HepG2 (cell line): ENCODE results near the gene TNKS1BP1. TPM values are rescaled to one million over a fixed set of nuclear protein-coding genes. Genes with fewer than 3 reads are reported as not detected.

Source experiments
- ATAC-seq: fragments of 200-7000 bp; cut with Tn5 transposase; 3 replicates; pipeline ENCODE4 v1.9.1; 2020; ENCODE audit warnings: mild to moderate bottlenecking, moderate library complexity
- BruUV-seq: library from RNA; stranded (reverse); fragments of 400-500 nt; replicated peaks from 2 replicates; lab custom pipeline; 2021; lab: Mats Ljungman, UMichigan
- CTCF ChIA-PET: fragments of 300-600 bp; formaldehyde crosslinking; extraction: SDS; loops from one replicate; lab custom pipeline; 2021; ENCODE audit warnings: low total read pairs, inconsistent platforms, low intra/inter-chr PET ratio; lab: Yijun Ruan, JAX
- POLR2A ChIA-PET: fragments of 350-600 bp; sonication (Branson Sonifier 250); formaldehyde crosslinking; loops from one replicate; lab custom pipeline; 2020; ENCODE audit warnings: antibody characterized with exemption, inconsistent platforms; lab: Yijun Ruan, JAX
- DNase-seq: peaks from one replicate; pipeline ENCODE4 v3.0.0-alpha.2; 2015; ENCODE audit warnings: low spot score
- FAIRE-seq: peaks from 3 replicates; lab custom pipeline; 2011; peaks lifted over from hg19 to GRCh38; lab: Jason Lieb, UNC
- H2AFZ ChIP-seq: one replicate; pipeline ENCODE4 v1.6.1; 2011; ENCODE audit warnings: low read length, inconsistent platforms
- H3K27ac ChIP-seq: fragments of 300-600 bp; 3 replicates; pipeline ENCODE4 v1.8.0; 2011; ENCODE audit warnings: mixed run types, mild to moderate bottlenecking, mixed read lengths, low read length, inconsistent platforms; ENCODE audit not compliant: insufficient read depth; ENCODE audit errors: extremely low read length
- H3K27me3 ChIP-seq, 2 experiments: fragments of 200-600 bp in 1 of 2; 2 replicates in 1 of 2; 3 replicates in 1 of 2; pipeline versions ENCODE4 v1.6.0 to v1.8.0; 2011; ENCODE audit warnings: low read length in 2 of 2, mild to moderate bottlenecking in 2 of 2, moderate library complexity in 2 of 2, inconsistent platforms in 1 of 2; ENCODE audit not compliant: insufficient read depth in 2 of 2, control insufficient read depth in 1 of 2
- H3K36me3 ChIP-seq, 2 experiments: fragments of 200-600 bp in 1 of 2; replicated peaks in 1 of 2; 2 replicates in 1 of 2; 3 replicates in 1 of 2; pipeline versions ENCODE4 v1.5.1 to v1.8.0; 2011; ENCODE audit warnings: low read length in 2 of 2, inconsistent platforms in 1 of 2; ENCODE audit not compliant: insufficient read depth in 2 of 2, control insufficient read depth in 1 of 2
- H3K4me1 ChIP-seq: 2 replicates; pipeline ENCODE4 v1.5.1; 2012; ENCODE audit warnings: low read length, inconsistent platforms; ENCODE audit not compliant: insufficient read depth
- H3K4me2 ChIP-seq: 2 replicates; pipeline ENCODE4 v1.6.0; 2011; ENCODE audit warnings: low read depth, low read length, inconsistent platforms
- H3K4me3 ChIP-seq, 3 experiments: fragments of 200-600 bp in 1 of 3; sonication (generic), shearing (Covaris generic) in 1 of 3; replicated peaks in 1 of 3; 2 replicates each; pipeline ENCODE4 v1.5.1; 2011 to 2016; ENCODE audit warnings: low read length in 3 of 3, inconsistent platforms in 2 of 3, low read depth in 2 of 3, mild to moderate bottlenecking in 2 of 3, control low read depth in 1 of 3, mixed read lengths in 1 of 3; ENCODE audit not compliant: insufficient read depth in 1 of 3
- H3K79me2 ChIP-seq: one replicate; pipeline ENCODE4 v1.6.1; 2011; ENCODE audit warnings: low read length, inconsistent platforms; ENCODE audit not compliant: insufficient read depth
- H3K9ac ChIP-seq: 2 replicates; pipeline ENCODE4 v1.6.0; 2011; ENCODE audit warnings: mild to moderate bottlenecking, low read depth, low read length, inconsistent platforms; ENCODE audit not compliant: insufficient read depth
- H3K9me3 ChIP-seq: 2 replicates; pipeline ENCODE4 v1.5.1; 2012; ENCODE audit warnings: mild to moderate bottlenecking, low read length
- H4K20me1 ChIP-seq: 2 replicates; pipeline ENCODE4 v1.6.0; 2011; ENCODE audit warnings: inconsistent platforms, mild to moderate bottlenecking, low read length, moderate library complexity; ENCODE audit not compliant: insufficient read depth
- AHR ChIP-seq: IDR thresholded peaks from 2 replicates; pipeline ENCODE4 v1.6.1; 2018; ENCODE audit warnings: missing genetic modification reagents, missing compliant biosample characterization
- ARID2 ChIP-seq: sonication (generic); formaldehyde crosslinking; IDR thresholded peaks from 2 replicates; pipeline ENCODE4 v1.8.1; 2022; ENCODE audit warnings: mild to moderate bottlenecking, missing genetic modification reagents, borderline replicate concordance
- BRCA1 ChIP-seq: sonication (generic); formaldehyde crosslinking; IDR thresholded peaks from 2 replicates; pipeline ENCODE4 v1.4.0; 2020; ENCODE audit warnings: missing genetic modification reagents
- GATAD2A ChIP-seq: IDR thresholded peaks from 2 replicates; pipeline ENCODE4 v1.6.1; 2016
- HBP1 ChIP-seq: IDR thresholded peaks from 2 replicates; pipeline ENCODE4 v1.6.1; 2016; ENCODE audit warnings: low read depth, control low read depth
- NCOA1 ChIP-seq: sonication (generic); formaldehyde crosslinking; IDR thresholded peaks from 2 replicates; pipeline ENCODE4 v1.9.0; 2021; ENCODE audit warnings: missing genetic modification reagents
- PRMT3 ChIP-seq: sonication (generic); formaldehyde crosslinking; IDR thresholded peaks from 2 replicates; pipeline ENCODE4 v1.8.1; 2022; ENCODE audit warnings: low read depth, mild to moderate bottlenecking, moderate library complexity, missing genetic modification reagents, borderline replicate concordance
- ZBTB2 ChIP-seq: sonication (generic); formaldehyde crosslinking; IDR thresholded peaks from 2 replicates; pipeline ENCODE4 v1.8.0; 2022; ENCODE audit warnings: low read depth, missing genetic modification reagents
- ZNF234 ChIP-seq: sonication (generic); formaldehyde crosslinking; conservative IDR thresholded peaks from 2 replicates; pipeline ENCODE4 v1.5.1; 2020; ENCODE audit warnings: mild to moderate bottlenecking, missing genetic modification reagents
- ZNF414 ChIP-seq: sonication (generic); formaldehyde crosslinking; IDR thresholded peaks from 2 replicates; pipeline ENCODE4 v1.5.0; 2020; ENCODE audit warnings: missing genetic modification reagents
- ZNF567 ChIP-seq: sonication (generic); formaldehyde crosslinking; IDR thresholded peaks from 2 replicates; pipeline ENCODE4 v1.8.1; 2023; ENCODE audit warnings: mild to moderate bottlenecking, missing genetic modification reagents, borderline replicate concordance
- ZNF639 ChIP-seq: conservative IDR thresholded peaks from 2 replicates; pipeline ENCODE4 v1.6.1; 2018; ENCODE audit warnings: missing genetic modification reagents
- ZNF776 ChIP-seq: sonication (generic); formaldehyde crosslinking; IDR thresholded peaks from 2 replicates; pipeline ENCODE4 v1.4.0; 2020; ENCODE audit warnings: mild to moderate bottlenecking, missing genetic modification reagents
- ZNF777 ChIP-seq: sonication (generic); formaldehyde crosslinking; IDR thresholded peaks from 2 replicates; pipeline ENCODE4 v1.4.0; 2020; ENCODE audit warnings: missing genetic modification reagents
- WGBS: methylation state at CpG from one replicate; pipeline ENCODE4 v1.1.6; 2017; ENCODE audit warnings: low lambda C conversion rate; 5-methylcytosine and 5-hydroxymethylcytosine counted together
- in situ Hi-C: cut with HindIII; loops from 2 replicates; pipeline ENCODE4 v1.10.0; 2017; ENCODE audit warnings: low pct_unique_long_range_greater_than_20kb; ENCODE audit not compliant: extremely low pct_ligation_motif_present
- intact Hi-C: fragments of 100-400 bp; cut with micrococcal nuclease; formaldehyde crosslinking; loops from one replicate; pipeline ENCODE4 v1.10.0; 2022; ENCODE audit not compliant: unreplicated experiment
- polyA plus RNA-seq, 8 experiments: library from polyadenylated mRNA; depleted of rRNA in 3 of 8; stranded (reverse) in 7 of 8; unstranded in 1 of 8; fragments of >200 nt; fragmentation: Illumina TruSeq in 4 of 8; extraction: Trizol in 4 of 8; gene quantifications; 2 replicates each; pipeline versions ENCODE4 v1.2.1 to v1.2.3, GENCODE V29; 2011 to 2016; ENCODE audit warnings: low read depth in 4 of 8, missing spikeins in 1 of 8, mixed read lengths in 1 of 8; ENCODE audit not compliant: insufficient read depth in 1 of 8
- total RNA-seq, 5 experiments: library from RNA; depleted of rRNA; stranded (reverse); fragments of >200 nt; fragmentation: Illumina TruSeq; extraction: Trizol; gene quantifications; 2 replicates each; pipeline ENCODE4 v1.2.3, GENCODE V29; 2016; ENCODE audit warnings: low read depth in 1 of 5
- TF ChIP-seq, protein P1 (sequence below): IDR thresholded peaks from 2 replicates; pipeline ENCODE4 v1.6.1; 2016; ENCODE audit warnings: missing compliant biosample characterization, missing genetic modification reagents, borderline replicate concordance

The TNKS1BP1 gene
- total and polyA plus RNA-seq, 2 of the 13 experiments (the other 11 are each of a cell fraction or from before 2014, with no cell fraction given) = 13.7 to 15.0 TPM

DNA sequence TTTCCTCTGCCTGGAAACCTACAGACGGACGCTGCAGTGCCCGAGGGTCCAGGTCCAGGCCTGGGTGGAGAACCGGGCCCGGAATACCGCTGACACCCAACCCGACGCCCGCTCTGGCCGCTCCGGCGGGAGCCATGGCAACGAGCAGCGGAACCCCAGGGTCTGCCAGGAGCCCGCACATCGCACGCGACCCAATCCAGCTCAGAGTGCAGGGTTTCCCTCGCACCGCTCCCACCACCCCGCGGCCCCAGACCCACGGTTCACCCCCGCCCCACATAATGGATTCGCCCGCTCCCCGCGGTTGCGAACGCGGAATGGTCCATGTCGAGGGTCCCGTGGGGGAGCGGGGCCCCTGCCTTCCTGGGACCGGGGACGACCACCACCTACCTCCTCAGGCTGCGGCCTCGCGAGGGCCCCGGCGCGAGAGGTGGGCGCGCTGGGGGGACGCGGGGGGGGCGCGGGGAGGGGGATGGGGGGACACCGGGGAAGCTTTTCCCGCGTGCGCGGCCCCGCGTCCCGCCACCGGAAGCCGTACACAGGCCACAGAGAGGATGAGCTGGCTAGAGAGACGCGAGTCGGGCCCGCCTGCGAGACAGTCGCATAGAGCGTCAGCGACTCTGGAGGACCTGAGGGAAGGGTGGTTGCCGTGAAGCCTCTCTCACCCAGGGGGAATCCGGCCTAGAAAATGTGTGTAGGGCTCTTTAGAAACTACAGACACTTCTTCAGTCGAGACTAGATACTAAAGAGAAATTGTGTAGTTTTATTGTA is 10.8 kb upstream of the TNKS1BP1 start, which contains the start of gene SSRP1:
TSS of gene SSRP1 (minus strand) at position 550 of the 768 bp plus-strand sequence. CDS start 771 bp downstream, outside the sequence.
- ChIA-PET CTCF (no interaction called here), POLR2A (interaction anchor here (0.6 to 3.4 kb wide), 13 partner anchors 10 to 486 kb away, joined by 3 to 65 read pairs (median 3); partner anchors contain the start of genes SERPING1 and TNKS1BP1)
- in situ Hi-C loops (no loop called here), intact Hi-C loops (loop anchor here (1.0 to 5.0 kb wide), 2 partner anchors 10 to 43 kb away; no protein-coding TSS in a partner anchor)
- DNase-seq (peak; percentile 79), ATAC-seq (peak; percentile 98), FAIRE-seq (peak; percentile 81)
- peak within 1 kb of the TSS; percentile 81 for H3K9ac ChIP-seq
- H3K36me3 ChIP-seq = peaks cover 19 to 33% of the 10 kb centered on the region in 2 experiments
- no TSS peak for BruUV-seq
- peak within 1 kb of the TSS; percentile 99 for H2AFZ ChIP-seq
- peak within 1 kb of the TSS; percentile 61 to 85 (median 80) for H3K4me3 ChIP-seq
- H3K27ac ChIP-seq = peak within 1 kb of the TSS; percentile 65
- WGBS = 6% methylated on average over 3 of the region's 69 CpGs
- peaks cover 37% of the 10 kb centered on the region for H3K4me1 ChIP-seq
- peaks cover 32% of the 10 kb centered on the region for H3K79me2 ChIP-seq
- no peaks in the 10 kb centered on the region for H3K9me3 ChIP-seq
- no peaks in the 10 kb centered on the region for H4K20me1 ChIP-seq
- H3K4me2 ChIP-seq = peak within 1 kb of the TSS; percentile 95
- 0 out of 5 replicates have a peak, but pooled peaks cover 0 to 6% of the 10 kb centered on the region in 2 experiments for H3K27me3 ChIP-seq
- TF ChIP-seq NCOA1 (CRISPR knock-in tag) = peak; percentile 51; the same call in 1 of the 2 replicates
- peak; percentile 54; the same call in 1 of the 2 replicates for TF ChIP-seq HBP1 (CRISPR knock-in tag)
- TF ChIP-seq PRMT3 = no peak
- TF ChIP-seq, protein P1, sequence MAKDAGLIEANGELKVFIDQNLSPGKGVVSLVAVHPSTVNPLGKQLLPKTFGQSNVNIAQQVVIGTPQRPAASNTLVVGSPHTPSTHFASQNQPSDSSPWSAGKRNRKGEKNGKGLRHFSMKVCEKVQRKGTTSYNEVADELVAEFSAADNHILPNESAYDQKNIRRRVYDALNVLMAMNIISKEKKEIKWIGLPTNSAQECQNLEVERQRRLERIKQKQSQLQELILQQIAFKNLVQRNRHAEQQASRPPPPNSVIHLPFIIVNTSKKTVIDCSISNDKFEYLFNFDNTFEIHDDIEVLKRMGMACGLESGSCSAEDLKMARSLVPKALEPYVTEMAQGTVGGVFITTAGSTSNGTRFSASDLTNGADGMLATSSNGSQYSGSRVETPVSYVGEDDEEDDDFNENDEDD (CRISPR knock-in tag) = peak; percentile 93
- TF ChIP-seq ARID2 (CRISPR knock-in tag) = 0 out of 2 replicates have a peak, but pooled peaks have one; percentile 56
- TF ChIP-seq ZNF567 = no peak
- TF ChIP-seq AHR (CRISPR knock-in tag) = peak; percentile 56; the same call in 1 of the 2 replicates
- TF ChIP-seq ZNF776 (CRISPR knock-in tag) = no peak
- TF ChIP-seq BRCA1 (CRISPR knock-in tag) = no peak
- peak; percentile 83 for TF ChIP-seq ZNF414 (CRISPR knock-in tag)
- TF ChIP-seq ZNF234 (CRISPR knock-in tag) = 0 out of 2 replicates have a peak, but pooled peaks have one; percentile 33
- TF ChIP-seq GATAD2A (CRISPR knock-in tag) = peak; percentile 45; the same call in 1 of the 2 replicates
- peak; percentile 46; the same call in 1 of the 2 replicates for TF ChIP-seq ZNF639
- peak; percentile 83 for TF ChIP-seq ZBTB2 (CRISPR knock-in tag)
- TF ChIP-seq ZNF777 (CRISPR knock-in tag) = no peak; the same call in 1 of the 2 replicates
